ENCODE results near the gene BDH1.

DNA sequence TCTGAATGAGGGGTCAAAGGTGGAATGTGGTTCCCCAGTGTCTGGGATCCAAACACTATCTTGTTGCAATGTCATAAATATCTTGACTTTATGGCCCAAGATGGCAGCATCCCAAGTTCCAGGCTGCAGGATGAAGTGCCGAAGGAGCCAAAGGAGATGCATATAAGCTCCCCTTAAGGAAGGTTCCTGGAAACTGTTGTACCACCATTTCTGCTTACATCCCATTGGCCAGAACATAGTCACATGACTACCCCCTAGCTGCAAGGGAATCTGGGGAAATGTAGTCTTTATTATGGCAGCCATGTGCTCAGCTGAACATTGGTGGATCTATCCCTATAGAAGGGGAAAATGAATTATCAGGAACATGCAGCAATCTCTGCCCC lies 54.3 kb downstream of the BDH1 start:
- TF ChIP-seq, protein P1, sequence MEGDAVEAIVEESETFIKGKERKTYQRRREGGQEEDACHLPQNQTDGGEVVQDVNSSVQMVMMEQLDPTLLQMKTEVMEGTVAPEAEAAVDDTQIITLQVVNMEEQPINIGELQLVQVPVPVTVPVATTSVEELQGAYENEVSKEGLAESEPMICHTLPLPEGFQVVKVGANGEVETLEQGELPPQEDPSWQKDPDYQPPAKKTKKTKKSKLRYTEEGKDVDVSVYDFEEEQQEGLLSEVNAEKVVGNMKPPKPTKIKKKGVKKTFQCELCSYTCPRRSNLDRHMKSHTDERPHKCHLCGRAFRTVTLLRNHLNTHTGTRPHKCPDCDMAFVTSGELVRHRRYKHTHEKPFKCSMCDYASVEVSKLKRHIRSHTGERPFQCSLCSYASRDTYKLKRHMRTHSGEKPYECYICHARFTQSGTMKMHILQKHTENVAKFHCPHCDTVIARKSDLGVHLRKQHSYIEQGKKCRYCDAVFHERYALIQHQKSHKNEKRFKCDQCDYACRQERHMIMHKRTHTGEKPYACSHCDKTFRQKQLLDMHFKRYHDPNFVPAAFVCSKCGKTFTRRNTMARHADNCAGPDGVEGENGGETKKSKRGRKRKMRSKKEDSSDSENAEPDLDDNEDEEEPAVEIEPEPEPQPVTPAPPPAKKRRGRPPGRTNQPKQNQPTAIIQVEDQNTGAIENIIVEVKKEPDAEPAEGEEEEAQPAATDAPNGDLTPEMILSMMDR (IDR thresholded peaks at IDR 0.05; ENCODE audit: insufficient read depth, low read length, poor library complexity, severe bottlenecking), result no peak
- no peak for TF ChIP-seq EZH2phosphoT487 (conservative IDR thresholded peaks at IDR 0.05; ENCODE audit: low read length)

Measured in SU-DHL-6 (cell line).